Glutamatergic neuron (in vitro differentiated cells): ENCODE measurements around the gene PDZD4. TPM values are rescaled to one million over a fixed set of nuclear protein-coding genes. Genes with fewer than 3 reads are reported as not detected.

Experiments
- DNase-seq: peaks from one replicate; pipeline ENCODE4 v3.0.0; 2022
- H3K27ac Mint-ChIP-seq: one replicate; pipeline ENCODE4 v1.8.0; 2020; ENCODE audit warnings: mild to moderate bottlenecking, mixed read lengths, inconsistent platforms; ENCODE audit not compliant: unreplicated experiment
- H3K27me3 Mint-ChIP-seq: one replicate; pipeline ENCODE4 v1.8.0; 2020; ENCODE audit warnings: mild to moderate bottlenecking, moderate library complexity, mixed read lengths, inconsistent platforms; ENCODE audit not compliant: unreplicated experiment
- H3K36me3 Mint-ChIP-seq: one replicate; pipeline ENCODE4 v1.8.0; 2020; ENCODE audit warnings: mild to moderate bottlenecking, mixed read lengths, inconsistent platforms; ENCODE audit not compliant: unreplicated experiment
- H3K4me1 Mint-ChIP-seq: one replicate; pipeline ENCODE4 v1.8.0; 2020; ENCODE audit warnings: mild to moderate bottlenecking, low read depth, mixed read lengths, inconsistent platforms; ENCODE audit not compliant: unreplicated experiment
- H3K4me3 Mint-ChIP-seq: one replicate; pipeline ENCODE4 v1.8.0; 2020; ENCODE audit warnings: mild to moderate bottlenecking, mixed read lengths, inconsistent platforms; ENCODE audit not compliant: unreplicated experiment
- H3K9me3 Mint-ChIP-seq: one replicate; pipeline ENCODE4 v1.8.0; 2020; ENCODE audit warnings: mild to moderate bottlenecking, moderate library complexity, mixed read lengths, inconsistent platforms; ENCODE audit not compliant: unreplicated experiment
- CTCF ChIP-seq: fragments of 200-600 bp; sonication (generic); IDR thresholded peaks from one replicate; pipeline ENCODE4 v1.5.0; 2021; ENCODE audit not compliant: partially characterized antibody, unreplicated experiment
- total RNA-seq: library from RNA; stranded (reverse); fragmentation: NEBNext Ultra II Directional; extraction: Animal tissue kit (Norgen Biotek cat#: 25700); gene quantifications from one replicate; pipeline ENCODE4 v1.2.1, GENCODE V29; 2021; ENCODE audit not compliant: unreplicated experiment

PDZD4 gene
- total RNA-seq, 1 donor from 2014 or later, result 41.8 TPM

DNA sequence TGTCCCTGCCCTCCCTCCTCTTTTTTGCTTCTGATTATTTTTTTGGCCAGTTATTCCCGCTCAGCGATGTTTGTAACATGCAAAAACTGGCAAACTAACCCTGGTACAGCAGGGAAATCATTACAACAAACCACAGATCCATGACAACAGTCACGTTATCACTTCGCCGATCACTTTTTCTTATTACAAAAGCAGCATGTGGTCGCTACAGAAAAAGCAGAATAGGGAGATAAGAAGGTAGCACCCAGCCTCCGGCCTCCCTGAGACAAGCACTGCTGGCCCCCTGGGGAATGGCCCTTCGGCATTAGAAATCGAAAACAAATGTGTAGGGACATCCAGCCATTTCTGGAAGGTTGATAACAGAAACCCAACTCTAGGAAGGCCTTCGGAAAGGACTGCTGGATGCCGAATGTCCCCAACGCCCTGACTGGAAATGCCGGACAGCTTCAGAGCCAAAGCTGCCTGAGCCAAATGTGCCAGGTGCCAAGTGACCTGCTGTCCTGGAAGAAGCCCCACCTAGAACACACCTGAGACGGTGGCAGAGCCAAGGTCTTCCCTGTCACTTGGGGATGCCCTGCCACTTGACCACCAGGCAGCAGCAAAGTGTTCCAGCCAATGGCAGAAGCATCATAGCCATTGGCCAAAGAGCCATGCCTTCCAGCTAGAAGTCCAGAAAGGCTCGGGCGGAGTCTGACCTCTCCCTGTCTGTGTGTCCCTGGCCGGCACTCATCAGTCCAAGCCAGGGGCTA is 39.1 kb downstream of the PDZD4 start:
- H3K4me1 Mint-ChIP-seq, result peaks cover 5% of the 10 kb centered on the region
- DNase-seq, result no peak
- H3K27ac Mint-ChIP-seq, result no peak overlapping the region
- no peaks in the 10 kb centered on the region for H3K36me3 Mint-ChIP-seq
- no peak for TF ChIP-seq CTCF
- H3K9me3 Mint-ChIP-seq, result peaks cover 6% of the 10 kb centered on the region
- H3K4me3 Mint-ChIP-seq, result no peak overlapping the region
- H3K27me3 Mint-ChIP-seq, result no peaks in the 10 kb centered on the region

DNA sequence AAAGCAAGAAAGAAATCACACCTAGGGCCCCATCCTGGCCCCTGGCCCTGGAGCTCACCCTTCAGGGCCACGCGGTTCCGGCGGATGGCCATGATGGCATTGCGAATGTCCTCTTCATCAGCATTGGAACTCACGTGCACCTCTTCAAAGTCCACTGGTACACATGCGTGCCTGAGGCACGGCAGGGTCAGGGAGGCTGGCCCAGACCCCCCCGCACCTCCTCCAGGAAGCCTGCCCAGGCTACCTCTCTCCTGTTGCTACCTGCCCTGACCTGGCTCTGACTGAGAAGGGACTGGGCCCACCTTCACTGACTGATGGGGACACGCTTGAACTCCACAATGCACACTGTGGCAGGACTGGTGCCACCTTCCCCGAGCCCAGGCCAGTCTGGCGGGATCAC is 40.7 kb downstream of the PDZD4 start:
- Mint-ChIP-seq H3K36me3 (no peaks in the 10 kb centered on the region), H3K27ac (no peak overlapping the region), H3K4me3 (no peak overlapping the region), H3K4me1 (peaks cover 5% of the 10 kb centered on the region), H3K27me3 (no peaks in the 10 kb centered on the region), H3K9me3 (peaks cover 6% of the 10 kb centered on the region)
- TF ChIP-seq CTCF, result no peak
- no peak for DNase-seq

DNA sequence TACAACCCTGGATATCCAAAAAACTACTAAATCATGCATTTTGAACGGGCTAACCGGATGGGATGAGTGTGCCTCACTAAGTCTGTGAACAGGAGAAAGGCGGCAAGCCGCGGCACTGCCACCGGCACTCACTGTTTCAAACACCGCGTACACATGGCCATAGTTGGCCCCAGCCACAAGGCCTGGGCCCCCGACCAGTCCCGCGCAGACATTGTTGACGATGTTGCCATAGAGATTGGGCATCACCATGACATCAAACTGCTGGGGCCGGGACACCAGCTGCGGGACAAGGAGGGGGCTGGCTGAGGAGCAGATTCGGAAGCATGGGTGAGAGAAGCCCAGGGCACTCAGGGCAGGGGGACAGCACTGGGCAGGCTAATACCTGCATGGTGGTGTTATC is 43.7 kb downstream of the PDZD4 start:
- Mint-ChIP-seq H3K27me3 (no peaks in the 10 kb centered on the region), H3K27ac (no peak overlapping the region), H3K4me3 (no peak overlapping the region), H3K4me1 (no peaks in the 10 kb centered on the region), H3K9me3 (peaks cover 1% of the 10 kb centered on the region), H3K36me3 (no peaks in the 10 kb centered on the region)
- DNase-seq, result no peak
- TF ChIP-seq CTCF, result no peak

DNA sequence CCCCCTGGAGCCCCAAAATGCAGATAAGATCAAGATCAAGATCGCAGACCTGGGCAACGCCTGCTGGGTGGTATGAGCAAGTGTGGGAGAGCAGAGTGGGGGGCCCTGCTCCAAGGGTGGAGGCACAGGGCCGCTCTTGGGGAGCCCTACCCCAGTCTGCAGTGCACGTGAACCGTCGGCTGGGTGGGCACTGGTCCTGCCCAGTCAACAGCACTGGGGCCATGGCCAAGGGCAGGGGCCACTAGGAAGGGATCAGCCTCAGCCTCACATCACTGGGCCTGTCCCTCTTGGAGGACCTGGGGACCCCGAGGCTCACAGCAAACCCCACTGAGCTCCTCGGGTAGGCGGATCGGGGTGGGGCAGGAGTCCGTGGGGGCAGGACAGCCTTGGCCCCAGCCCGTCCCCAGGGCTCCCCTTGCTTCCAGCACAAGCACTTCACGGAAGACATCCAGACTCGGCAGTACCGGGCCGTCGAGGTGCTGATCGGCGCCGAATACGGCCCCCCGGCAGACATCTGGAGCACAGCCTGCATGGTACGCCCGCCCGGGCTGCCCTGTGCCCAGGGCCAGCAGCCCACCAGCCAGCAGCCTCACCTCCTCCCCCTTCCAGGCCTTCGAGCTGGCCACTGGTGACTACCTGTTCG is 45.9 kb downstream of the PDZD4 start:
- Mint-ChIP-seq H3K36me3 (no peaks in the 10 kb centered on the region), H3K27ac (no peak overlapping the region), H3K27me3 (no peaks in the 10 kb centered on the region), H3K4me3 (no peak overlapping the region), H3K4me1 (no peaks in the 10 kb centered on the region), H3K9me3 (peaks cover 1% of the 10 kb centered on the region)
- no peak for TF ChIP-seq CTCF
- DNase-seq, result no peak

DNA sequence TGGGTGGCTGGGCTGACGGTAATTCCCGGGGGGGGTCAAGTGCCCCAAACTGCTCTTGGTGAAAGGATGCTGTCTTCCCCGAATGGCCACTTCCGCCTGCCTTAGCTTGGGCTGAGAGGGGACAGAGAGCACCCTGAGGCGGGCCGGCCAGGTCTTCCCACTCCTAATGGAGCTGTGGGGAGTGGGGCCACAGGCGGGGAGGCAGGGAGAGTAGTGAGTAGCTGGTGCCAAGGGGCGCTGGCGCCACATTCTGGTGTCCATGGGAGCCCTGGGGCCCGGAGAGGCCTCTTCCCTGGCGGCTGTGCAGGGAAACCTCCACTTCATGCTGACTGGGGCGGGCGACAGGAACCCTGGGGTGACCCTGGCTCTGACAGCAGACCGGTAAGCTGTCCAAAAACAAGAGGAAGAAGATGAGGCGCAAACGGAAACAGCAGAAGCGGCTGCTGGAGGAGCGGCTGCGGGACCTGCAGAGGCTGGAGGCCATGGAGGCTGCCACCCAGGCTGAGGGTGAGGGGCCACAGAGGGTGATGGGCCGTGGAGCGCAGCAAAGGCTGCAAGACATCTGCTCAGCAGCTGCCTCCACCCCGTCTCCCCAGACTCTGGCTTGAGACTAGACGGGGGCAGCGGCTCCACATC is 46.8 kb downstream of the PDZD4 start:
- Mint-ChIP-seq H3K4me3 (no peak overlapping the region), H3K27ac (peak overlapping the region; percentile 43), H3K9me3 (peaks cover 1% of the 10 kb centered on the region), H3K4me1 (no peaks in the 10 kb centered on the region), H3K36me3 (no peaks in the 10 kb centered on the region), H3K27me3 (no peaks in the 10 kb centered on the region)
- DNase-seq, result no peak
- TF ChIP-seq CTCF, result no peak
